ENCODE results near the gene NTRK2.

GRCh38 chr9:84891924-84892323 is 222.4 kb downstream of the NTRK2 start:
- TF ChIP-seq CTCF (conservative IDR thresholded peaks at IDR 0.05; ENCODE audit: low read length): no peak
- no peak for TF ChIP-seq EZH2phosphoT487 (IDR thresholded peaks at IDR 0.05; ENCODE audit: borderline replicate concordance, low read depth, low read length)

All from OCI-LY7 (cell line).